ENCODE data around the gene ABLIM2. TPM values are rescaled to one million over a fixed set of nuclear protein-coding genes. Genes with fewer than 3 reads are reported as not detected.

ABLIM2 gene
- polyA plus RNA-seq, 2 donors: 12.4 to 14.4 TPM

GRCh38 chr4:8081621-8082516, 76.7 kb downstream of the ABLIM2 start:
- H3K9me3 ChIP-seq (ENCODE audit: control insufficient read depth in 2 of 2, insufficient read depth in 1 of 2, low read depth in 1 of 2, low read length in 1 of 2): no peaks in the 10 kb centered on the region
- no peaks in the 10 kb centered on the region for H3K27me3 ChIP-seq (ENCODE audit: control insufficient read depth in 1 of 2, insufficient read depth in 2 of 2, low read length in 2 of 2)
- 83 to 85% methylated on average over 29 of the region's 29 CpGs for WGBS, 2 donors
- no peak overlapping the region for H3K4me3 ChIP-seq (ENCODE audit: low read depth in 1 of 2, low read length in 2 of 2)
- peaks cover 0 to 9% of the 10 kb centered on the region in 2 donors for H3K36me3 ChIP-seq (ENCODE audit: control insufficient read depth in 2 of 2, insufficient read depth in 2 of 2, low read length in 1 of 2)
- H3K4me1 ChIP-seq (ENCODE audit: control insufficient read depth in 2 of 2, insufficient read depth in 2 of 2, low read length in 1 of 2): no peaks in the 10 kb centered on the region
- H3K27ac ChIP-seq (ENCODE audit: low read depth in 2 of 2, low read length in 1 of 2): no peak overlapping the region

DNA sequence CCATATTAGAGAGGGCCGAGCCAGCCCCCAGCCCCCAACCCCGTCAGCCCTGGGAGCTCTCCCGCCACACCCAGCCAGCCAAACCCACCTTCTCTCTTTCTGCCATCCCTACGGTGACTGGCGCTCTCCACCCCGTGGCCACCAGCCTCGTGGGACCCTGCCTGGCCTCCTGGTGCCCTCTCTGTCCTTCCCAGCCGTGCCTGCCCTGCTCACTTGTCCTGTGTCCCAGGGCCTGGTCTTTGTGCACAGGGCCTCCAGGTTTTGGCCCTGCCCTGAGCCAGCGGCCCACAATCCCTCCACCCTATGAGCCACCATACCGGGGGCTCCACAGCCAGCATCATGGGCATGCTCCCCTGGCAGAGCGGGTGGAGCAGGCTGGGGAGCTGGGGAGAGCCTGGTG, 77.4 kb downstream of the ABLIM2 start:
- Histone ChIP-seq H3K27me3 (ENCODE audit: control insufficient read depth in 1 of 2, insufficient read depth in 2 of 2, low read length in 2 of 2) (no peaks in the 10 kb centered on the region), H3K4me3 (ENCODE audit: low read depth in 1 of 2, low read length in 2 of 2) (no peak overlapping the region), H3K9me3 (ENCODE audit: control insufficient read depth in 2 of 2, insufficient read depth in 1 of 2, low read depth in 1 of 2, low read length in 1 of 2) (no peaks in the 10 kb centered on the region), H3K27ac (ENCODE audit: low read depth in 2 of 2, low read length in 1 of 2) (no peak overlapping the region), H3K4me1 (ENCODE audit: control insufficient read depth in 2 of 2, insufficient read depth in 2 of 2, low read length in 1 of 2) (no peaks in the 10 kb centered on the region), H3K36me3 (ENCODE audit: control insufficient read depth in 2 of 2, insufficient read depth in 2 of 2, low read length in 1 of 2) (peaks cover 0 to 9% of the 10 kb centered on the region in 2 donors)
- WGBS, 2 donors: 80 to 87% methylated on average over 10 to 11 of the region's 11 CpGs

DNA sequence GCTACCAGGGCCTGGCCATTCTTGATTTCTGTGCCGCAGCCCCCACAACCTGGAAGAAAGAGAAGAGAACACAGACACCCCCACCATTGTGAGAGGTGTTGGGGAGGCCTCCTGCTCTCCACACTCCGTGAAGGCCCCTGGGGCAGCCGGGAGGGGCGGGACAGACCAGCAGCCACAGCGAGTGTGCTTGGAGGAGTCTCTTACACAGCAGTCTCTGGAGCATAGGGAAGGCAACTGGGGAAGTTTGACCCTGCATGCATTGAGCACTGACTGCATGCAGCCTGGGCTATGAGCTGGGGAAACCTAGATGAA, 77.9 kb downstream of the ABLIM2 start:
- WGBS, 2 donors: 73 to 74% methylated on average over 5 of the region's 5 CpGs
- no peaks in the 10 kb centered on the region for H3K9me3 ChIP-seq (ENCODE audit: control insufficient read depth in 2 of 2, insufficient read depth in 1 of 2, low read depth in 1 of 2, low read length in 1 of 2)
- no peaks in the 10 kb centered on the region for H3K27me3 ChIP-seq (ENCODE audit: control insufficient read depth in 1 of 2, insufficient read depth in 2 of 2, low read length in 2 of 2)
- no peak overlapping the region for H3K4me3 ChIP-seq (ENCODE audit: low read depth in 1 of 2, low read length in 2 of 2)
- H3K4me1 ChIP-seq (ENCODE audit: control insufficient read depth in 2 of 2, insufficient read depth in 2 of 2, low read length in 1 of 2): no peaks in the 10 kb centered on the region
- H3K27ac ChIP-seq (ENCODE audit: low read depth in 2 of 2, low read length in 1 of 2): no peak overlapping the region
- H3K36me3 ChIP-seq (ENCODE audit: control insufficient read depth in 2 of 2, insufficient read depth in 2 of 2, low read length in 1 of 2): peaks cover 0 to 9% of the 10 kb centered on the region in 2 donors

GRCh38 chr4:8079916-8080753, 78.5 kb downstream of the ABLIM2 start:
- Histone ChIP-seq H3K4me3 (ENCODE audit: low read depth in 1 of 2, low read length in 2 of 2) (no peak overlapping the region), H3K27me3 (ENCODE audit: control insufficient read depth in 1 of 2, insufficient read depth in 2 of 2, low read length in 2 of 2) (no peaks in the 10 kb centered on the region), H3K36me3 (ENCODE audit: control insufficient read depth in 2 of 2, insufficient read depth in 2 of 2, low read length in 1 of 2) (peaks cover 0 to 9% of the 10 kb centered on the region in 2 donors), H3K27ac (ENCODE audit: low read depth in 2 of 2, low read length in 1 of 2) (no peak overlapping the region), H3K4me1 (ENCODE audit: control insufficient read depth in 2 of 2, insufficient read depth in 2 of 2, low read length in 1 of 2) (no peaks in the 10 kb centered on the region), H3K9me3 (ENCODE audit: control insufficient read depth in 2 of 2, insufficient read depth in 1 of 2, low read depth in 1 of 2, low read length in 1 of 2) (no peaks in the 10 kb centered on the region)
- WGBS, 2 donors: 66 to 69% methylated on average over 21 of the region's 21 CpGs

DNA sequence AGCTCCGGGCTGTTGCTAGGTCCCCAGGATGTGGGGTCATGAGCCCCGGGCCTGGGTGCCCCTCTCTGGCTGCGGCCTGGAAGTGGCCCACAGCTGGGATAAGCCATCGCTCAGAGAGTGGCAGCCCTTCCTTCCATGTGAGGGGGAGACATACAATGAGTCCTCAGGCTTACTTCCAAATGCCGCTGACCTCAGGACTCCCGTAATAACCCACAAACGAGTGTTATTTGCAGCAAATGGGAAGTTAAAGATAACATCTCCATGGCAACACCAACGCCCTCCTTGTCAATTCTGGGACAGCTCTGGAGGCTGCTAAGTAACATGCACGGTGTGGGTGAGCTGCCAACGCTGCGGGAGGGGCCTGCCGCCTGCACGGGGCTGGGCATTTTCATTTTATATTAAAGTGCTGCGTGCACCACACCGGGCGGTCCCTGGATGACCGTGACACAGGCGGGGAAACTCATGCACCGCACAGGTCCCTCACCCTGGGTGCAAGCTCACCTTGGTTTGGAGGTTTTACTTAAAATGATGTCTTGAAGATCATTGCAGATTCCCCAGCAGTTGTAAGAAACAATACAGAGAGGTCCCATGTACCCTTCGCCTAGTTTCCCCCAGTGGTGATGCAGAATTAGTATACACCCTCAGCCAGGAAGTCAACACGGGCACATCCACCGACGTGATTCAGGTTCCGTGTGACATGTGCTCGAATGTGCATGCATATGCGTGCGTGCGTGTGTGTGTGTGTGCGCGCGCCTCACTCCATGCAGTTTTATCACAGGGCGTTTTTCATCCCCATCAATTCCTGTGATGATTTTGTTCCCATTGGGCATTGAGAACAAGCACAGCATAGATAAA, 79.4 kb downstream of the ABLIM2 start:
- H3K4me1 ChIP-seq (ENCODE audit: control insufficient read depth in 2 of 2, insufficient read depth in 2 of 2, low read length in 1 of 2): no peaks in the 10 kb centered on the region
- H3K27ac ChIP-seq (ENCODE audit: low read depth in 2 of 2, low read length in 1 of 2): no peak overlapping the region
- H3K9me3 ChIP-seq (ENCODE audit: control insufficient read depth in 2 of 2, insufficient read depth in 1 of 2, low read depth in 1 of 2, low read length in 1 of 2): no peaks in the 10 kb centered on the region
- 53 to 56% methylated on average over 32 of the region's 32 CpGs for WGBS, 2 donors
- H3K27me3 ChIP-seq (ENCODE audit: control insufficient read depth in 1 of 2, insufficient read depth in 2 of 2, low read length in 2 of 2): no peaks in the 10 kb centered on the region
- H3K36me3 ChIP-seq (ENCODE audit: control insufficient read depth in 2 of 2, insufficient read depth in 2 of 2, low read length in 1 of 2): peaks cover 0 to 9% of the 10 kb centered on the region in 2 donors
- no peak overlapping the region for H3K4me3 ChIP-seq (ENCODE audit: low read depth in 1 of 2, low read length in 2 of 2)

DNA sequence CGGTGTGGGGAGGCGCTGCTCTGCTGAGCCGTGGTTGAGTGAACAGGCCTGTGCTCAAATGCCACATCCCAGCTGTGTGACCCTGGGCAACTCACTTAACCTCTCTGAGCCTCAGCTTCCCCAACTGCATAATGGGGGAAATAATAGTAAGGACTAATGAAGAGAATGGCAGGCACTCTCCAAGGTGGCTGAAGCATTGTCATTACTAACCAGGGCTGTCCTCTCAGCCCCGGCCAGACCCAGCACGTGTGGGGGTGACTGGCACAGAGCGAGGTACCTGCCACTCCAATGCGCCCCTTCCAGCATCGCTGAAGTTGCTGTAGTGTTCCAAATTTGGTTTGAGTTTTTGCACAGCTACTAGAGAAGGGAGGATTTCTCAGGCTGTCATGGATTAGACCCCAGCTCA, 80.0 kb downstream of the ABLIM2 start:
- H3K27me3 ChIP-seq (ENCODE audit: control insufficient read depth in 1 of 2, insufficient read depth in 2 of 2, low read length in 2 of 2): no peaks in the 10 kb centered on the region
- WGBS, 2 donors: 68 to 85% methylated on average over 8 of the region's 8 CpGs
- no peaks in the 10 kb centered on the region for H3K4me1 ChIP-seq (ENCODE audit: control insufficient read depth in 2 of 2, insufficient read depth in 2 of 2, low read length in 1 of 2)

DNA sequence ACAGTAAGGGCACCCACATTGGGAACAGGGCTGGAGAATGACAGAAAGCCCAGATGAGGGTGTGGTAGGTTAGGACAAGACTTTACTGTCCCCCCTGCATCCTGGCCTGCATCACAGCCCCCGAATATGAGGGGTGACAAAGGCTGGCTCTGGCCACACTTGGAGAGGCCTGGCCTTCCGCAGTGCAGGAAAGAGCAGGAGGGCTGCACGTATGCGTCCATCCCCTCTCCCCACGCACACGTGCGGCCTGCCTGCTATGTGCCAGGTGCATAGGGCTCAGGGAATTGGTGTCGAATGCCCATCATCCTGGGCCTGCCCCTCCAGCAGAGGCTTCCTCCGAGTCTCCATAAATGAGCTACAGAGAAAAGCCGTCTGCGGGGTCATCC, 80.5 kb downstream of the ABLIM2 start:
- WGBS, 2 donors: 86 to 89% methylated on average over 11 of the region's 11 CpGs

More for the DNA sequence above, 80.0 kb downstream of the ABLIM2 start:
- H3K4me3 ChIP-seq (ENCODE audit: low read depth in 1 of 2, low read length in 2 of 2): no peak overlapping the region
- H3K27ac ChIP-seq (ENCODE audit: low read depth in 2 of 2, low read length in 1 of 2): no peak overlapping the region
- peaks cover 0 to 9% of the 10 kb centered on the region in 2 donors for H3K36me3 ChIP-seq (ENCODE audit: control insufficient read depth in 2 of 2, insufficient read depth in 2 of 2, low read length in 1 of 2)
- no peaks in the 10 kb centered on the region for H3K9me3 ChIP-seq (ENCODE audit: control insufficient read depth in 2 of 2, insufficient read depth in 1 of 2, low read depth in 1 of 2, low read length in 1 of 2)

DNA sequence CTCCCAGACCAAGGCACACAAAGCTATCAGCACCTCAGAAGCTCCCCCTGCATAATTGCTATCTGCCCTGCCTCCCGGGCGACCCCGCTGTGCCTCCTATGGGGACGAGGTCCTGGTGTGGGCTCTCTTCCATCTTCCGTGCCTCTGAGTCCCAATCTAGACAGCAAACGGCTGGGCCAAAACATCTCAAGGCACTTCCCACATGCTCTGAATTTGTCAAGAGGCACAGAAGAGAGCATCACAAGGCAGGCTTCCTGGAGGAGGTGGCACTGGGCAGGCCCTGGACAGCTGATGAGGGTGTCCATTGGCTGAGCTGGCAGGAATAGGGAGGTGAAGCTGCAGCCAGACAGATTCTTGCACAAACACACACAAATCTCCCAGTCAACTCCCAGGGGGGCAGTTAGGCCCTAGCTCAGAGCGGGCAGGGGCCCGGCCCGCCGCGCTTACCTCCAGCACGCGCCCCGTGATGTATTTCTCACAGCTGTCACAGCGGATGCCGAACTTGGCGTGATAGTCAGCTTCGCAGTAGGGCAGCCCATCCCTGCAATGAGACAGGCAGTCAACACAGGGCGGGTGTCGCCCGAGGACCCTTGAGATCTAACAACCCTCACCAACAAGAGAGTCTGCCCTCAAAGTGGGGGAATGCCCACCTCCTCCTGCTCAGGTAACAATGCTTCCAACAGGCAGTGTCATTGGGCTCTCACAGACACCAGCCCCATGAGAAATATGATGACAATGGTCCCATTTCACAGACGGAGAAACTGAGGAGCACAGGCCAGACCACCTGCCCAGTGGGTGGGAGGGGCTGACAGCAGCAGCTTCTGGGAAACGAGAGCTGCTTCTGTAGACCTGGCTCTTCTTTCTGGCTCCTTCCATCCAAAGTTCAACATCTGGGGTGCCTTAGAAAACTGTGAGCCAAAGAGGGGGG, 81.2 kb downstream of the ABLIM2 start:
- Histone ChIP-seq H3K4me3 (ENCODE audit: low read depth in 1 of 2, low read length in 2 of 2) (no peak overlapping the region), H3K9me3 (ENCODE audit: control insufficient read depth in 2 of 2, insufficient read depth in 1 of 2, low read depth in 1 of 2, low read length in 1 of 2) (no peaks in the 10 kb centered on the region), H3K27me3 (ENCODE audit: control insufficient read depth in 1 of 2, insufficient read depth in 2 of 2, low read length in 2 of 2) (no peaks in the 10 kb centered on the region), H3K4me1 (ENCODE audit: control insufficient read depth in 2 of 2, insufficient read depth in 2 of 2, low read length in 1 of 2) (no peaks in the 10 kb centered on the region), H3K36me3 (ENCODE audit: control insufficient read depth in 2 of 2, insufficient read depth in 2 of 2, low read length in 1 of 2) (peaks cover 0 to 17% of the 10 kb centered on the region in 2 donors), H3K27ac (ENCODE audit: low read depth in 2 of 2, low read length in 1 of 2) (no peak overlapping the region)
- WGBS, 2 donors: 90 to 92% methylated on average over 23 of the region's 23 CpGs

More for the DNA sequence above, 80.5 kb downstream of the ABLIM2 start:
- no peaks in the 10 kb centered on the region for H3K9me3 ChIP-seq (ENCODE audit: control insufficient read depth in 2 of 2, insufficient read depth in 1 of 2, low read depth in 1 of 2, low read length in 1 of 2)
- H3K27ac ChIP-seq (ENCODE audit: low read depth in 2 of 2, low read length in 1 of 2): no peak overlapping the region
- no peak overlapping the region for H3K4me3 ChIP-seq (ENCODE audit: low read depth in 1 of 2, low read length in 2 of 2)
- peaks cover 0 to 10% of the 10 kb centered on the region in 2 donors for H3K36me3 ChIP-seq (ENCODE audit: control insufficient read depth in 2 of 2, insufficient read depth in 2 of 2, low read length in 1 of 2)
- H3K27me3 ChIP-seq (ENCODE audit: control insufficient read depth in 1 of 2, insufficient read depth in 2 of 2, low read length in 2 of 2): no peaks in the 10 kb centered on the region
- H3K4me1 ChIP-seq (ENCODE audit: control insufficient read depth in 2 of 2, insufficient read depth in 2 of 2, low read length in 1 of 2): no peaks in the 10 kb centered on the region

Measured in esophagus (tissue), 2 donors.